Upper lobe of left lung (tissue), 6 donors: ENCODE results near the gene WARS2. TPM values are rescaled to one million over a fixed set of nuclear protein-coding genes. Genes with fewer than 3 reads are reported as not detected.

Source experiments
- ATAC-seq, 2 donors: fragments of 200-7000 bp; cut with Tn5 transposase; one replicate each; pipeline ENCODE4 v1.9.1; 2022; ENCODE audit warnings: mild to moderate bottlenecking in 2 of 2, moderate library complexity in 2 of 2; ENCODE audit not compliant: low FRiP score in 2 of 2
- DNase-seq, 2 donors: peaks; one replicate each; pipeline ENCODE4 v3.0.0-alpha.2; 2019 to 2020
- H3K27ac ChIP-seq, 4 donors: fragments of 200-600 bp; sonication (generic); one replicate each; pipeline ENCODE4 v1.5.1; 2016 to 2019
- H3K27me3 ChIP-seq, 4 donors: fragments of 200-600 bp; sonication (generic); one replicate each; pipeline ENCODE4 v1.5.1; 2017 to 2019
- H3K36me3 ChIP-seq, 4 donors: fragments of 200-600 bp; sonication (generic); one replicate each; pipeline ENCODE4 v1.5.1; 2016 to 2019
- H3K4me1 ChIP-seq, 4 donors: fragments of 200-600 bp; sonication (generic); one replicate each; pipeline ENCODE4 v1.5.1; 2018 to 2019
- H3K4me3 ChIP-seq, 4 donors: fragments of 200-600 bp; sonication (generic); one replicate each; pipeline ENCODE4 v1.5.1; 2017 to 2019; ENCODE audit warnings: mild to moderate bottlenecking in 2 of 4, moderate library complexity in 1 of 4
- H3K9me3 ChIP-seq, 4 donors: fragments of 200-600 bp; sonication (generic); one replicate each; pipeline ENCODE4 v1.5.1; 2018 to 2019
- CTCF ChIP-seq, 6 experiments: fragments of 450-650 bp in 4 of 6; fragments of 200-600 bp in 2 of 6; sonication (generic) in 2 of 6; IDR thresholded peaks; one replicate each; pipeline ENCODE4 v1.5.1; 2016 to 2019; ENCODE audit warnings: antibody characterized with exemption in 6 of 6
- EP300 ChIP-seq, 4 donors: sonication (generic); formaldehyde crosslinking; IDR thresholded peaks; one replicate each; pipeline ENCODE4 v1.5.1; 2017; ENCODE audit warnings: antibody characterized with exemption in 4 of 4, control low read depth in 2 of 4
- POLR2A ChIP-seq, 4 donors: fragments of 450-650 bp; IDR thresholded peaks; one replicate each; pipeline ENCODE4 v1.5.1; 2016 to 2017; ENCODE audit warnings: antibody characterized with exemption in 4 of 4, mild to moderate bottlenecking in 2 of 4
- POLR2AphosphoS5 ChIP-seq, 2 donors: sonication (generic); formaldehyde crosslinking; IDR thresholded peaks; one replicate each; pipeline ENCODE4 v1.5.1; 2017; ENCODE audit warnings: antibody characterized with exemption in 2 of 2
- WGBS, 2 donors: methylation state at CpG; one replicate each; pipeline ENCODE4 v1.1.5; 2017 to 2018; 5-methylcytosine and 5-hydroxymethylcytosine counted together
- total RNA-seq, 6 donors: library from RNA; depleted of rRNA in 4 of 6; stranded (reverse); fragments of >200 nt in 4 of 6; gene quantifications; one replicate each; pipeline versions ENCODE4 v1.1.0 to v1.2.1, GENCODE V29; 2016 to 2021
- donor health status: DM: no; HTN: no; CAD: no; lungs with moderate emphysema.
- donor health status: DM: no; HTN: yes; CAD: no; lungs with severe emphysema.

Gene WARS2
- total RNA-seq, 6 donors from 2014 or later, result 6.3 to 20.5 (median 13.5) TPM

DNA sequence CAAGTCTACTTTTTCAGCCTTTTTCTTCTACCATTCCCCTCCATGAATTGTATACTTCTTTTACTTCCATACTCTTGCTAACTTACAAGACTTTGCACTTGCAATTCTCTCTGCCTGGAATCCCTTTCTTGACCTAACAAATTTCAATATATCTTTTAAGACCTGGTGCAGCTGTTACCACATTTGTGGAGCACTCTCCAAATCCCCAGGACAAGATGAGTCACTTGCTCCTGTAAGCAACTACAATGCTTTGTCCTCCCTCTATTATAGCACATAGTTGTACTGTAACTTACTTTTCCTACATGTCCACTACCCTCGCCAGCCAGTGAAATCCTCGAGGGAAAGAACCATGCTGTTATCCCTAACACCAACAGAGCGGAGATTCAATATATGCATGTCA, 43.1 kb downstream of the WARS2 start:
- ATAC-seq, result peak in 1 of 2 donors; percentile 66
- no peaks in the 10 kb centered on the region for H3K36me3 ChIP-seq
- no peaks in the 10 kb centered on the region for H3K9me3 ChIP-seq
- TF ChIP-seq EP300 (IDR thresholded peaks at IDR 0.05) (no peak), POLR2AphosphoS5 (IDR thresholded peaks at IDR 0.05) (no peak), CTCF (IDR thresholded peaks at IDR 0.05) (no peak), POLR2A (IDR thresholded peaks at IDR 0.05) (no peak)
- DNase-seq, result no peak
- H3K27ac ChIP-seq, result no peak overlapping the region
- H3K4me3 ChIP-seq, result no peak overlapping the region
- WGBS, 2 donors, result 82 to 98% methylated on average over 3 of the region's 3 CpGs
- H3K27me3 ChIP-seq, result no peaks in the 10 kb centered on the region
- no peaks in the 10 kb centered on the region for H3K4me1 ChIP-seq

DNA sequence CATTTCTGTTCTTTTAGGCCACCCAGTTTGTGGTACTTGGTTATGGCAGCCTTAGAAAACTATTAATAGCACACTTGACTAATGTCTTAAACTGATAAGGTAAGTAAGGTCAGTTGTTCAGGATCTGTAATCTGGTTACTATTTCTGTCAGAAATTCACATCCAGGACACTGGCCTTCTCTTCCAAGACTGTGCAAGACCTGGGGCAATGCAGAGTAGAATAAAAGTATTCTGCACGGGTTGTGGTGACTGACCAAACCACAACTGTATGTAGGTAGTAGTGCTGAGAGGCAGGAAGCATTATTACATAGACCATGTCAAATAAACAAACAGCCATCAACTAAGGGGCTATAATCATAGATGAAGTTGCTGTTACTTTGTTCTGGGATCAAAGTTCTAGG, 46.7 kb downstream of the WARS2 start:
- H3K4me1 ChIP-seq, result no peaks in the 10 kb centered on the region
- TF ChIP-seq CTCF (IDR thresholded peaks at IDR 0.05), result no peak
- no peak for TF ChIP-seq EP300 (IDR thresholded peaks at IDR 0.05)
- no peak for TF ChIP-seq POLR2A (IDR thresholded peaks at IDR 0.05)
- no peak for TF ChIP-seq POLR2AphosphoS5 (IDR thresholded peaks at IDR 0.05)
- no peaks in the 10 kb centered on the region for H3K36me3 ChIP-seq
- 88 to 89% methylated on average over 1 of the region's 1 CpG for WGBS, 2 donors
- DNase-seq (no peak), ATAC-seq (no peak)
- no peak overlapping the region for H3K27ac ChIP-seq
- H3K27me3 ChIP-seq, result no peaks in the 10 kb centered on the region
- H3K9me3 ChIP-seq, result peaks cover 0 to 2% (median 0%) of the 10 kb centered on the region in 4 donors
- H3K4me3 ChIP-seq, result no peak overlapping the region

- ATAC-seq (no peak), DNase-seq (no peak)
- TF ChIP-seq POLR2AphosphoS5 (IDR thresholded peaks at IDR 0.05) (no peak), CTCF (IDR thresholded peaks at IDR 0.05) (no peak), POLR2A (IDR thresholded peaks at IDR 0.05) (no peak), EP300 (IDR thresholded peaks at IDR 0.05) (no peak)
These were observed 48.8 kb downstream of the WARS2 start for GRCh38 chr1:119091618-119092017.

DNA sequence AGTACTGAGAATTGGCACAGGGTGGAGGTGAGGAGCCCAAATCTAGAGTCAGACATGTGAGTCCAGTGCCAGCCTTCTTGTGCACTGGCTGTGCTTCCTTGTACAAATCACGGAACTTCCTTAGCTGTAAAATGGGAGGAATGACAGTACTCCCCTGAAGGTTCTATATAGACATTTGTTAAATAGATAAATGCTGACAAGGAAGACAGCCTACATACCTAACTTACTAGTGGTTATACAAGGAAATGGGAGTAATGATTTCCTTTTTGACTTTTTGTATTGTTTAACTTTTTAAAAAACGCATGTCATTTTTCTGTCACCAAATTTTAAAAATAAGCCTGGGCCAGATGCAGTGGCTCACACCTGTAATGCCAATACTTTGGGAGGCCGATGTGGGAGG, 50.2 kb downstream of the WARS2 start:
- 99 to 100% methylated on average over 3 of the region's 3 CpGs for WGBS, 2 donors
- peaks cover 0 to 2% (median 0%) of the 10 kb centered on the region in 4 donors for H3K9me3 ChIP-seq
- TF ChIP-seq CTCF (IDR thresholded peaks at IDR 0.05), result no peak
- no peak for TF ChIP-seq POLR2A (IDR thresholded peaks at IDR 0.05)
- no peak for TF ChIP-seq POLR2AphosphoS5 (IDR thresholded peaks at IDR 0.05)
- TF ChIP-seq EP300 (IDR thresholded peaks at IDR 0.05), result no peak

More at GRCh38 chr1:119091618-119092017, 48.8 kb downstream of the WARS2 start:
- H3K27ac ChIP-seq, result no peak overlapping the region
- no peak overlapping the region for H3K4me3 ChIP-seq
- no peaks in the 10 kb centered on the region for H3K36me3 ChIP-seq
- 66 to 76% methylated on average over 4 of the region's 4 CpGs for WGBS, 2 donors
- peaks cover 0 to 2% (median 0%) of the 10 kb centered on the region in 4 donors for H3K9me3 ChIP-seq
- H3K27me3 ChIP-seq, result no peaks in the 10 kb centered on the region
- no peaks in the 10 kb centered on the region for H3K4me1 ChIP-seq

GRCh38 chr1:119086830-119087229, 53.6 kb downstream of the WARS2 start:
- peaks cover 0 to 2% (median 0%) of the 10 kb centered on the region in 4 donors for H3K9me3 ChIP-seq
- H3K36me3 ChIP-seq, result no peaks in the 10 kb centered on the region
- no peaks in the 10 kb centered on the region for H3K4me1 ChIP-seq
- no peaks in the 10 kb centered on the region for H3K27me3 ChIP-seq
- H3K27ac ChIP-seq, result no peak overlapping the region
- ATAC-seq (no peak), DNase-seq (no peak)
- H3K4me3 ChIP-seq, result no peak overlapping the region
- no peak for TF ChIP-seq CTCF (IDR thresholded peaks at IDR 0.05)
- TF ChIP-seq EP300 (IDR thresholded peaks at IDR 0.05), result no peak
- no peak for TF ChIP-seq POLR2A (IDR thresholded peaks at IDR 0.05)
- TF ChIP-seq POLR2AphosphoS5 (IDR thresholded peaks at IDR 0.05), result no peak
- 52 to 89% methylated on average over 2 of the region's 2 CpGs for WGBS, 2 donors

More for the DNA sequence above, 50.2 kb downstream of the WARS2 start:
- ATAC-seq (no peak), DNase-seq (no peak)
- H3K36me3 ChIP-seq, result no peaks in the 10 kb centered on the region
- no peak overlapping the region for H3K27ac ChIP-seq
- H3K4me3 ChIP-seq, result no peak overlapping the region
- no peaks in the 10 kb centered on the region for H3K4me1 ChIP-seq
- no peaks in the 10 kb centered on the region for H3K27me3 ChIP-seq
